GM10266 (cell line): Measurements from ENCODE around the gene PCYT1A.

Source experiments
- DNase-seq: peaks from one replicate; pipeline ENCODE4 v3.0.0; 2012; ENCODE audit errors: extremely low spot score
- TF ChIP-seq, protein P1 (sequence below): IDR thresholded peaks from 2 replicates; pipeline ENCODE4 v1.5.1; 2012; ENCODE audit warnings: mild to moderate bottlenecking, low read depth; ENCODE audit not compliant: control insufficient read depth, insufficient read depth; ENCODE audit errors: missing control alignments

PCYT1A gene

DNA sequence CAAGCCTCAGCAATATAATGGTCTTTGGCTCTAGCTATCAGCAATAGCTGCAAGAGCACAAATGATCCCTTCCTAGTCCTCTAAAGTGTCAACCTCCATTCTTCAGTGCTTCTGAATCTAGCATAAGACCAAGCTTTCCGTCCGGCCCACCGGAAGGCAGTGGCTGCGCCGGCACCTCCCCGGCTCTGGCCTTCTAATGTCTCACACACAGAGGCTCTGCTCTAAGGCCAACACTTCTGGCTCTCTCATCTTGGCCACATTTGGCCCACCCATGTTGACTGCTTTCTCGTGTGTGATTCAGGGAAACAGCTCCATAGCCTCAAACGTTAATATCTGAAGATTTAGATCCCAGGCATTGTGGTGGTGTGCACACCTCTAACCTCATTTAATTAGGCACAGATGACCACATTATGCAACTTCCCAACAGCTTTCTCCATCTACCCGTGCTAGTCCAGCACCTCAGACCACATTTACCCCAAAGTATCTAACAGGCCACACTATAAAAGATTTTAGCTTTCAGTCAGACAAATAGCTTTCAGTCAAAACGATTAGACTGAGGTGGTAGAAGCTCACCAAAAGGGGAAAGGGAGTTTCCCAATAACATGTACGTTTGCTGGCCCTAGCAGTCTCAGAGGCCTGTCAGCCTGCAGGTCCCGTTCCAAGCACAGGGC is 51.9 kb downstream of the PCYT1A start:
- peak; percentile 61 for DNase-seq
- TF ChIP-seq, protein P1, sequence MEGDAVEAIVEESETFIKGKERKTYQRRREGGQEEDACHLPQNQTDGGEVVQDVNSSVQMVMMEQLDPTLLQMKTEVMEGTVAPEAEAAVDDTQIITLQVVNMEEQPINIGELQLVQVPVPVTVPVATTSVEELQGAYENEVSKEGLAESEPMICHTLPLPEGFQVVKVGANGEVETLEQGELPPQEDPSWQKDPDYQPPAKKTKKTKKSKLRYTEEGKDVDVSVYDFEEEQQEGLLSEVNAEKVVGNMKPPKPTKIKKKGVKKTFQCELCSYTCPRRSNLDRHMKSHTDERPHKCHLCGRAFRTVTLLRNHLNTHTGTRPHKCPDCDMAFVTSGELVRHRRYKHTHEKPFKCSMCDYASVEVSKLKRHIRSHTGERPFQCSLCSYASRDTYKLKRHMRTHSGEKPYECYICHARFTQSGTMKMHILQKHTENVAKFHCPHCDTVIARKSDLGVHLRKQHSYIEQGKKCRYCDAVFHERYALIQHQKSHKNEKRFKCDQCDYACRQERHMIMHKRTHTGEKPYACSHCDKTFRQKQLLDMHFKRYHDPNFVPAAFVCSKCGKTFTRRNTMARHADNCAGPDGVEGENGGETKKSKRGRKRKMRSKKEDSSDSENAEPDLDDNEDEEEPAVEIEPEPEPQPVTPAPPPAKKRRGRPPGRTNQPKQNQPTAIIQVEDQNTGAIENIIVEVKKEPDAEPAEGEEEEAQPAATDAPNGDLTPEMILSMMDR = no peak

GRCh38 chr3:196232882-196233251 is 54.7 kb downstream of the PCYT1A start:
- TF ChIP-seq, protein P1 = no peak
- DNase-seq = no peak

- peak; percentile 77 for DNase-seq
- TF ChIP-seq, protein P1 = no peak
Observed at GRCh38 chr3:196232154-196232881, 55.2 kb downstream of the PCYT1A start.

GRCh38 chr3:196227629-196228493 is 59.7 kb downstream of the PCYT1A start:
- TF ChIP-seq, protein P1 = no peak
- DNase-seq = no peak

DNA sequence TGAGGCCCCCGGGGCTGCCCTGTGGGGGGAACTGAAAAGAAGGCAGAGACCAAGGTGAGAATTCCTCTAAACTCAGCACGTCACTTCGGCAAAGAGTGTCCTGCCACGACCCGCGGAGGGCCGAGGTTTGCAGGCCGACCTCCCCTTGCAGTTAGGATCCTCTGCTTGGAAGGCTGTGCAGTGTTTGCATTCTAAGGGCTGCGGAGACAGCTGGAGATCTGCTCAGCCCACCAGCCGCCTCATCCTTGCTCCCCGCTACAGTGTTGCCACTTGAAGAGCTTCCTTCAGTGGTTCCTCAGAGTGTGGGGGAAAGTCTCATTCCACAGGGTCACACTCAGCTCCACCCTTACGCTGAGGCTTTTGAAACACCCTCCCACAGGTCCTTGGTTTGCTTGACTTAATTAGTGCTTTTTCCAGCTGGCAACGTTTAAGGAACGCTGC is 60.4 kb downstream of the PCYT1A start:
- no peak for DNase-seq
- TF ChIP-seq, protein P1 = no peak

GRCh38 chr3:196225763-196226364 is 61.7 kb downstream of the PCYT1A start:
- TF ChIP-seq, protein P1 = no peak
- DNase-seq = no peak
